Measurements from ENCODE around the gene SCD5.
"Not testable (repeated sequence)": the region's sequence is repeated elsewhere in the genome, so short reads cannot be mapped to it uniquely, and the experiment has no call there.

GRCh38 chr4:82833060-82833459 lies 34.5 kb upstream of the SCD5 start:
- TF ChIP-seq CTCF (IDR thresholded peaks at IDR 0.05; ENCODE audit: low read length); EZH2 (optimal IDR thresholded peaks at IDR 0.05; ENCODE audit: low read depth, low read length): not testable (repeated sequence)
